ENCODE results near the gene ZNF892. TPM values are rescaled to one million over a fixed set of nuclear protein-coding genes. Genes with fewer than 3 reads are reported as not detected.

Gene ZNF892
- total RNA-seq, 2 donors from 2014 or later, result 2.2 to 3.2 TPM

DNA sequence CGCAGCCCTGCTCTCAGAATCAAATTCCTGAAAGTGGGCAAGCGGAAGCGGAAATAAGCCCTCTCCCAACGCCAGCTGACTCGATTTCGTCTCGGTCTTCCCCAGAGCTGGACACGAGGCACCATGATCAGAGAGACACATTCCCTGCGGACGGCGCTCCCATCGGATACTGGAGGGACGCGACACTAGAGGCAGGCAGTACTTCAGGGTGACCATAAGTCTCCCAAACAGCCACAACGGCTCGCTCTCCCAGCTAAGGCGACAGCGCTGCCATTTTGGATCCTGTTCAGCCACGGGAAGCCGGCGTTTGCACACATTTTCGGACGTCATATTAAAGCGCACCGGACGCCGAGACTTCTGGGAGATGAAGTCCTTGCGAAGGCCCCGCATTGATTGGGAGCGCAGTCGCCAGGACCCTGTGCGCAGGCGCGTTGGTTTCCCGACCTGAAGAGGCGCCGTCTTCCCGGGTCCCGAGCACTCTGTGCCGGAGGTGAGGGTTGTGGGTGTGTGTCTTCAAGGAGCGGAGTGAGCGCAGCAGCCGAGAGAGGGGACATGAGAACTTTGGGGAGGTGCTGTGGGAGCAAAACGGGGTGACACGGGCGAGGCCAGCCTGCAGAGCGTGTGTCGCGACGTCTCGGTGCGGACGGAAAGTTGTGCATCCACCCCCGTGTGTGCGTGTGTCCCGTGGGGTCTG, 41.8 kb upstream of the ZNF892 start, which contains the start of gene ZNF2:
TSS of gene ZNF2 (plus strand) at position 439 of the 694 bp plus-strand sequence. CDS start 10,418 bp downstream, outside the sequence.
- DNase-seq (ENCODE audit: low spot score), result peak; percentile 98
- Histone ChIP-seq H3K27ac (peak within 1 kb of the TSS; percentile 86 to 93), H3K36me3 (no peaks in the 10 kb centered on the region), H3K9me3 (no peaks in the 10 kb centered on the region), H3K4me1 (peaks cover 0 to 26% of the 10 kb centered on the region in 2 donors), H3K4me3 (peak within 1 kb of the TSS; percentile 74 to 76), H3K27me3 (no peaks in the 10 kb centered on the region)
- TF ChIP-seq CTCF (IDR thresholded peaks at IDR 0.05), result no peak

DNA sequence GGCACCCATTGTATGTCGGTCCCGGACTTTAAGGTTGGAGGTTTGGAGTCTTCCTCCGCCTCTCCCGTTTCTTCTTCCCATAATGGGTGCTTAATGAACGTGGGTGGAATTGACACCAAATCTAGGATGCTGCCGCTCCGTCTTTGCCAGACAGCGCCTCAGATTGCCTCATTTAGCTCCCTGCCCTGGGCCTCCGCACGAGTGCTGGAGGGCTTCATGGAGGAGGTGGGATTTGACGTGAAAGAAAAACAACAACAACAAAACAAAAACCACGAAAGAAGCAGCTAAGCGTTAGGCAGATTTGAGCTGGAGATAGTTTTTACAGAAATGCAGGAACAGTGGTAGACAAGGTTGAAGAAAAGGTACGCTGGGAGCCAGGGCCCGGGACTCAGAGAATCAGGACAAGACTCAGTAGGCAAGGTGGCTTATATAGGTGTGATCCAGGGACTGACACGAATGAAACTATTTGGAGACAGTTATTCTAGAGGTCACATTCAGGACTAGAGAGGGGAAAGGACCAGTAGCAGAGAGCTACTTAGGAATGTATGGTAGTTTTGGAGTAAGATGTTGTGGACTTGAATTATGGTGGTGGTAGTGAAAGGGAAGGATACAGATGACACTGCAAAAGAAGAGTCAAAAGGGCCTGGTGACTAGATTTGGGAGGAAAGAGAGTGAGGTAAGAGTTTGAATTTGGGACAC, 41.1 kb upstream of the ZNF892 start:
- Histone ChIP-seq H3K27ac (peak overlapping the region; percentile 86 to 93), H3K36me3 (no peaks in the 10 kb centered on the region), H3K9me3 (no peaks in the 10 kb centered on the region), H3K27me3 (no peaks in the 10 kb centered on the region), H3K4me1 (peaks cover 0 to 26% of the 10 kb centered on the region in 2 donors), H3K4me3 (peak overlapping the region; percentile 74 to 76)
- no peak for TF ChIP-seq CTCF (IDR thresholded peaks at IDR 0.05)
- no peak for DNase-seq (ENCODE audit: low spot score)

DNA sequence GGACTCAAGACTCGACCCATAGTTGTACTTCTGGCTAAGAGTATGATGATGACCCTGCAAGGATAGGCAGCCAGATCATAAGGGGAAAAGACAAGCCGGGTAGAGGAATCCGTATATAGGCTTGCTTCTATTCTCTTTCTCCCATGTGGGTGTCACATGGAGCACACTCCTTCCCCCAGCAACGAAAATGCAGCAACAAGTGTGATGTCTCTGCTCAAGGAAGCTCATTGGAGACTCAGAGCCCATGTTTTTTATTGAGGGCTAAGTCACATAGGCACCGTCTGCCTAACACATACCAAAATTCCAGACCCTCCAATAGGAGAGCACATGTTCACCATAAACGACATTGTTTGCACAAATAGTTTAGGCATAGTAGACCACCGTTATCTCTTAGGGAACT, 35.4 kb upstream of the ZNF892 start:
- H3K27me3 ChIP-seq, result no peaks in the 10 kb centered on the region
- peaks cover 0 to 2% of the 10 kb centered on the region in 2 donors for H3K4me1 ChIP-seq
- TF ChIP-seq CTCF (IDR thresholded peaks at IDR 0.05), result no peak
- no peak overlapping the region for H3K4me3 ChIP-seq
- no peak for DNase-seq (ENCODE audit: low spot score)
- no peaks in the 10 kb centered on the region for H3K9me3 ChIP-seq
- no peaks in the 10 kb centered on the region for H3K36me3 ChIP-seq
- no peak overlapping the region for H3K27ac ChIP-seq

GRCh38 chr2:95174031-95174542, 33.2 kb upstream of the ZNF892 start:
- Histone ChIP-seq H3K36me3 (peaks cover 5% of the 10 kb centered on the region), H3K4me3 (no peak overlapping the region), H3K9me3 (no peaks in the 10 kb centered on the region), H3K27me3 (no peaks in the 10 kb centered on the region), H3K4me1 (no peaks in the 10 kb centered on the region), H3K27ac (no peak overlapping the region)
- TF ChIP-seq CTCF (IDR thresholded peaks at IDR 0.05), result no peak
- no peak for DNase-seq (ENCODE audit: low spot score)

DNA sequence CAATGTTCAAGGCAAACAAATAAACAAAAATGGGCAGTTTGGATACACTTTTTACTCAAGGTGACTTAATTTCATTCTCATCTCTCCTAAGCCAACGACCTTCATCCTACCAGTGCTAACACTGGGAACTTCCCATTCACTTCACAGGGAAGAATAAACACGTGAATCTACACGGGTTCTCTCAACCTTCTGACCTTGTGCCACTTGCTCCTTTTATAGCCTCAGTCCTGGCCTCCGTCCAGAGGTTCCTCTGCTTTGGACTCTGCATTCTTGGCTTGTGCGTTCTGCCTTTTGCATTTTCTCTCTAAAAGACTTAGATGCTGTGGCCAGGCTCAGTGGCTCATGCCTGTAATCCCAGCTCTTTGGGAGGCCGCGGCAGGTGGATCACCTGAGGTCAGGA, 27.9 kb upstream of the ZNF892 start:
- no peak for DNase-seq (ENCODE audit: low spot score)
- H3K27ac ChIP-seq, result peak overlapping the region; percentile 41 to 46

More for the DNA sequence above, 27.9 kb upstream of the ZNF892 start:
- Histone ChIP-seq H3K4me3 (no peak overlapping the region), H3K9me3 (peaks cover 0 to 6% of the 10 kb centered on the region in 2 donors), H3K36me3 (peaks cover 41% of the 10 kb centered on the region), H3K27me3 (no peaks in the 10 kb centered on the region), H3K4me1 (no peaks in the 10 kb centered on the region)
- no peak for TF ChIP-seq CTCF (IDR thresholded peaks at IDR 0.05)
